HG03025 (cell line): Measurements from ENCODE around the gene MET.
"Not testable (repeated sequence)": the region's sequence is repeated elsewhere in the genome, so short reads cannot be mapped to it uniquely, and the experiment has no call there.

Experiments used
- ATAC-seq: cut with Tn5 transposase; IDR thresholded peaks from one replicate; pipeline ENCODE4 v1.9.1; 2021; ENCODE audit warnings: mild to moderate bottlenecking, moderate library complexity; ENCODE audit not compliant: unreplicated experiment, low FRiP score

Gene MET

DNA sequence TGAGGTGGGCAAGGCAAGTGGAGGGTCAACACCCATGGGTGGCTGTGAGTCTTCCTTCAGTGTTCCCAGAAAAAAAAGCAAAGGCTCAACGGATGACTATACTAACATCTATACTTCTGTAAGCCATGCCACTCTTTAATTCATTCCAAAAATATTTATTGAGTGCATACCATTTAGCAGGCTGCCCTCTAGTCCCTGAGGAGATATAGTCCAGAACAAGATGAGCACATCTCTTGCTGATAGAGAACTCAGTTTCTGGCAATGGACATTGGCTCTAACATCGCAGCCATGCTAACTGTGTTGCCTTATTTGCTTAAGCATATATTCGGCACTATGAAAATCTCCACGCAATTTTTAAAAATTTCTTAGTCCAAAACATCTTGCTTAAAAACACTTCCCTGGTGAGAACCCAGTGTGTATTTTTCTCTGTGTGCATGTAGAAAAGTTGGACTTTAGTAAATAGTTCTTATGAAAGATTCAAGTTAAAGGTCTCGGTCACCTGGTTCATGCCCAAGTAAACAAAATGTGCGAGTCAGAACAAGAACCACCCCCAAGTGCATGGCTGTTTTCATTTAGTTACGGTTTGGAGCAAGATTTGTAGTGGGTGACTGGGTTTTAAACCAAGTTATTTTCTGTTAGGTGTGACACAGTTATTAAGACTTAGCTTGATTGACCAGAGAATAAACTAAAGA is 69.8 kb downstream of the MET start:
- no peak for ATAC-seq

- ATAC-seq, result no peak
These were observed 70.6 kb downstream of the MET start for GRCh38 chr7:116742641-116743040.

GRCh38 chr7:116743835-116744234 is 71.8 kb downstream of the MET start:
- ATAC-seq, result not testable (repeated sequence)

DNA sequence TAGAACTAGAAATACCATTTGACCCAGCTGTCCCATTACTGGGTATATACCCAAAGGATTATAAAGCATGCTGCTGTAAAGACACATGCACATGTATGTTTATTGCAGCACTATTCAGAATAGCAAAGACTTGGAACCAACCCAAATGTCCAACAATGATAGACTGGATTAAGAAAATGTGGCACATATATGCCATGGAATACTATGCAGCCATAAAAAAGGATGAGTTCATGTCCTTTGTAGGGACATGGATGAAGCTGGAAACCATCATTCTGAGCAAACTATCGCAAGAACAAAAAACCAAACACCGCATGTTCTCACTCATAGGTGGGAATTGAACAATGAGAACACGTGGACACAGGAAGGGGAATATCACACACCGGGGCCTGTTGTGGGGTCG is 74.4 kb downstream of the MET start:
- not testable (repeated sequence) for ATAC-seq

GRCh38 chr7:116751070-116751469 is 79.1 kb downstream of the MET start:
- not testable (repeated sequence) for ATAC-seq

- no peak for ATAC-seq
These were observed 80.5 kb downstream of the MET start for GRCh38 chr7:116752305-116753074.

DNA sequence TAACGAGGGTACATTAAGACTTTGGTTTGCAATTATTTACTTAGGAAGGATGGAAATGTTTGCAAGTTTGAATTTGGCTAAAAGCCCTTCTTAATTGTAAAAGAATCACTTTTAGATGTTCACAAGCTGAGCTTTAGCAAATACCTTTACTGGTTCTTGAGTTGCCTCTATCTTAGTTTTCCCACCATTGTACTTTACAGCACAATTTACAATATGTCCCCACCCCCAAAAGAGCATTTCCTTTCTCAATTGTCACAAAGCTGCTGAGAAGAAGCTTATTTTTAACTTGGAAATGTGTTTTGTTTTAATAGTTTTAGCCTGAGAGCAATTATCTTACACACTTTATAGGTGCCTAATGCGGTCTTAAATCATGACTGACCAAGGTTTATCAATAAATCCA is 81.1 kb downstream of the MET start:
- ATAC-seq, result no peak

DNA sequence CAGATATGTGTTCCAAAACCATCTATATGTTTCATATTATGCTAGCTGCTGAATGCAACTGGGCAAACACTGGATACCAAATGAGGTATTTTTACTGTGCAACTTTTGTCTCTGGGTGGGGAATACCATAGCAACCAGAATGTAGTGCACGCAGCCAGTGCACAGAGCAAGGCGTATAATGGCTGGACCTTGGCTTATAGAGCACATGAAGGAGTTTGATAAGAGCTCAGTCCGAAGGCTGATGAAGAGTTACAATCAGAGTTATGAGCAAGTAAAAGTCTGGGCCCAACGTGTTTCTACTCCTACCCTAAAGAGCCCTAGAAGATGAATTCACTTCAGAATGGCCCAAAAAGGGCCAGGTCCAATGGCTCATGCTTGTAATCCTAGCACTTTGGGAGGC is 82.2 kb downstream of the MET start:
- ATAC-seq, result no peak

DNA sequence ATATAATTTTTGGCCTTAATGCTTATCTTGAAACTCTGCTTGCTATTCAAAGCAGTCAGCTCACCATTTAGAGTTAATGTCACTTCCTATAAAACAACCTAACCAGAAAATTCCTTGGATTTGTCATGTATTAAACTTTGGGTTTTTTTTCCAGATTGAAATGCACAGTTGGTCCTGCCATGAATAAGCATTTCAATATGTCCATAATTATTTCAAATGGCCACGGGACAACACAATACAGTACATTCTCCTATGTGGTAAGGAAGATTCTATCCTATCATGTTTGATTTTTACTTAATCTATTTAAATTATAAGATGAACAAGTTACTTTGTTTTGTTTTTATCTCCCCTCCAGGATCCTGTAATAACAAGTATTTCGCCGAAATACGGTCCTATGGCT is 85.3 kb downstream of the MET start:
- ATAC-seq, result no peak

GRCh38 chr7:116759642-116760041 is 87.6 kb downstream of the MET start:
- ATAC-seq, result not testable (repeated sequence)

DNA sequence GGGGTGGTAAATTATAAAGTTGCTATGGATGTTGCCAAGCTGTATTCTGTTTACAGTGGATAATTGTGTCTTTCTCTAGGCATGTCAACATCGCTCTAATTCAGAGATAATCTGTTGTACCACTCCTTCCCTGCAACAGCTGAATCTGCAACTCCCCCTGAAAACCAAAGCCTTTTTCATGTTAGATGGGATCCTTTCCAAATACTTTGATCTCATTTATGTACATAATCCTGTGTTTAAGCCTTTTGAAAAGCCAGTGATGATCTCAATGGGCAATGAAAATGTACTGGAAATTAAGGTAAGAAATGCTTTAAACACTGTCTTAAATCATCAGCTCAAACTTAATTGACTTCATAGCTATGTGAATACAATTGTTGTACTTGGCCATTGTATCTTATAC is 91.0 kb downstream of the MET start:
- ATAC-seq, result no peak

GRCh38 chr7:116763647-116764046 is 91.7 kb downstream of the MET start:
- no peak for ATAC-seq

DNA sequence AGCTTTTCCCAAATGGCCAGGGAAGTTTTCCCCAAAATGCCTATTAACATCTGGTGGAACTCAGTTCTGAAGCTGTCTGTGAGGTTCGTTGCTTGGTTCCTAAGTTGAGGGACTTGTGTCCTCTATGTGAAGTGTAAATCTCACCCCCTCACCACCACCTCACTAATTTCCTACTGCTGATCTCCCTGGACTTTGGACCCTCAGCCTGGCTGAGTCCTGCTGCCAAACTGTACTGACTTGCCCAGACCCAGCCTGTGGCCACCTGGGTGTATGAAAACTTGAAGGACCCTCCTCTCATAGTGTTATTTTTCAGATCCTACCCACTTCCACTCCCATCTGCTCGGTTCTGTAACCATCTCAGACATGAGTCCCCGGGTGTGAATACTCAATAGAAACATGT is 94.9 kb downstream of the MET start:
- ATAC-seq, result no peak

- ATAC-seq, result no peak
These were observed 97.5 kb downstream of the MET start for GRCh38 chr7:116769546-116769945.

GRCh38 chr7:116770941-116771340 is 98.9 kb downstream of the MET start:
- no peak for ATAC-seq

- ATAC-seq, result no peak
These were observed 99.6 kb downstream of the MET start for GRCh38 chr7:116771640-116772039.

- no peak for ATAC-seq
These were observed 100.4 kb downstream of the MET start for GRCh38 chr7:116772423-116772863.

- no peak for ATAC-seq
These were observed 101.1 kb downstream of the MET start for GRCh38 chr7:116772926-116773749.

- no peak for ATAC-seq
These were observed 104.0 kb downstream of the MET start for GRCh38 chr7:116776046-116776445.

GRCh38 chr7:116776610-116777289 is 104.8 kb downstream of the MET start:
- no peak for ATAC-seq
